NCI-H510A (cell line): Measurements from ENCODE around the gene SMAP1.

Source experiments
- DNase-seq: peaks from one replicate; lab custom pipeline; 2025; lab: John Stamatoyannopoulos, UW

SMAP1 gene

GRCh38 chr6:70894001-70894400 lies 226.3 kb downstream of the SMAP1 start:
- no peak for DNase-seq

- DNase-seq = no peak
Measured at GRCh38 chr6:70900047-70900446, 232.4 kb downstream of the SMAP1 start.

- no peak for DNase-seq
Measured at GRCh38 chr6:70901324-70901723, 233.6 kb downstream of the SMAP1 start.

- DNase-seq = no peak
Measured at GRCh38 chr6:70903665-70904452, 236.2 kb downstream of the SMAP1 start.

GRCh38 chr6:70905742-70906141 lies 238.1 kb downstream of the SMAP1 start:
- DNase-seq = no peak
